HG03432 (cell line): Measurements from ENCODE around the gene NUP133.
"Not testable (repeated sequence)": the region's sequence is repeated elsewhere in the genome, so short reads cannot be mapped to it uniquely, and the experiment has no call there.

Source experiments
- ATAC-seq: cut with Tn5 transposase; IDR thresholded peaks from one replicate; pipeline ENCODE4 v1.9.1; 2021; ENCODE audit warnings: mild to moderate bottlenecking, moderate library complexity; ENCODE audit not compliant: unreplicated experiment

Gene NUP133

DNA sequence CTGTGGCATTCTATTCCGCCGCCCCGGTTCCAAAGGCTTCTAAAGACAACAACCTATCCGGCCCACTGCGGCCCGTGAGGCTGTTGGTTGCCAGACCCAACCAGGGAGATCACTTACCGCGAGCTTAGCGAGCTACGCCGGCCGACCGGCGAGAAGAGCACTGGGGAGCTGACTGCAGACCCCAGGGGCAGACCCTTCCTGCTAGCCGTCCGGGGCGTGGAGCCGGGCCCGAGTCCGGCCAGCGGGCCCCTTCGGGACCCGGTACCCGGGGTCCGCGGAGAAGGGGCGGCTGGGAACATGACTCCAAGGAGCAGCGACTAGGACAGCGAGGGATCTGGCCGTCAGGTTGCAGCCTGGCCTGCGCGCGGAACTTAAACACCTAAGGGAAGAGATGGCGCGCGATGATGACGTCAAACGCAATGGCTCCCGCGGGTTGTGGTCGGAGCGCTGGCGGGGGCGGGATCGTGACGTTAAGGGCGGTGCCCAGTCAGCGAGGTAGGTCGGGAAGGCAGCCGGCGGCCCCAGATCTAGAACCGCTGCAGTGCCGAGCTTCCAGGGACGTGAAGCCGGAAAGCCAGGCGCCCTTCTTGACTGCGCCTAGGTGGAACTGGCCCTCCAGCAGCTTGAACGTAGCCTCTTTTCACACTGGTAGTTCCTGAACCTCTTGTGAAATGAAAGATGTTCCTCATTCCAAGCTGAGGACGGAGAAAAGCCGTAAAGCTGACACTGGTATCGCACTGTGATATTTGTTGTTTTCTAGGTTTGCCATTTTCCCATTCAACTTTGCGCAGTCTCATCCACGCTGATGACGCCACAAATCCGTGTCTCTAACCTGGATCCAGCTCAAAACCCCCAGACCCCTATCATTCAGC, at the start of gene NUP133:
Gene NUP133, minus strand, starts transcription at position 391 of the 872 bp plus-strand sequence. Its CDS starts 92 bp downstream, at position 299.
- ATAC-seq = peak; percentile 96

DNA sequence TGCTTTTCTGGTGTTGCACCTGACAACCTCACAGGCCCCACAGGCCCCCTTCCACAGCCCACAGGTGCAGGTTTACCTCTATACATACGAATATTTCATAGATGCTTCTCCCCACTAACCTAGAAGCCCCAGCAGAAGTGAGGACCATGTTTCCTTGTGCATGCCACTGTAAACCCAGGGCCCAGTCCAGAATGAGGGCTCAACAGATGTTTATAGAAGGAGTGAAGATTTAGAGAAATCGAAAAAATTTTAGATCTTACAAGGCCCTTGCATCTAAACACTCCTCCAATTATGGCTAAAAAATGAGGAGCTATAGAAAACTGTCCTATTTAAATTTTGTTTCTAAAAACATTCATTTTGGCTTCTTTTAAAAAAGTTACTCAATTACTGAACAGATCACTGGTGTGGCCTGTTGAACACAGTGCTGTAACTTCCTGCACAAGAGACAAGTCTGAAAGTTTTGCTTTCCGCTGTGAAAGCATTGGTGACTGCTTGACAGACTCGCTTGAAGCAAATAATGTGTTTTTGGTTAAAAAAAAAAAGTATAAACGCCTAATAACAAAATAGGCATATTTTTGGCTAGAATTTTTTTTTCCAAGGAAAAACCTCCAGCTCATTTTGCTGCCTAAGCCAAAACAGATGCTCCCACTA, 49.2 kb upstream of the NUP133 start:
- ATAC-seq = no peak

DNA sequence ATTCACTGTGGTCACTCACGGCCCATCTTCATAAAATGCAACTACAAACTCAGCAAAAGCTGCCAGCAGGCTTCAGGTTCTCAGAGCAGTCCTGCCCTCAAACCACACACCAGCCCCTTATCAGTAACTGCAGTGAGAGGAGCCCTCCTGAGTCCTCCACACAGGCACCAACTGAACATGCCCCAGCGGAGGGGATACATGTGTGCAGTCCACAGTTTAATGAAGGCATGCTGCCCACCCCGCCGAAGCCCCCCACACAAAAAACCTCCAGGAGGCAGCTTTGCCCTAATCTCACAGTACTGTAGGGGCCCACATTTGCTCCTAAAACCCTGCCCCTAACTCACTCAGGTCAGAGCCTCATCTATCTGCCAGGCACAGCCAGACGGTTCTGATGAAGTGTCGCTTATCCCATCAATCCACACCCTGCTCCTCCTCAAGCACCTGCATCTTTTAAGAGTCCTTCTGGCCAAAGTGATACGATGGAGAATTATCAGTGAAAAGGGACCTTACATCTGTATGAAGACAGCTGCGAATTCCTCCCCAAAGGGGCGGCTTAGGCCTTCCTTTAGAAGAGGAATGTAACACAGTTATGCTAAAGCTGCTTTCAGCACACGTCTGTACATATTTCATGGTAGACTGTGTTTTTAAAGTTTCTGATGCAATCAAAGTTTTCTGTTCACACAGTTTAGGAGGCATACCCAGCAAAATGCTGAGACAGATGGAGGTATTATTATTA, 46.9 kb upstream of the NUP133 start:
- ATAC-seq = no peak

DNA sequence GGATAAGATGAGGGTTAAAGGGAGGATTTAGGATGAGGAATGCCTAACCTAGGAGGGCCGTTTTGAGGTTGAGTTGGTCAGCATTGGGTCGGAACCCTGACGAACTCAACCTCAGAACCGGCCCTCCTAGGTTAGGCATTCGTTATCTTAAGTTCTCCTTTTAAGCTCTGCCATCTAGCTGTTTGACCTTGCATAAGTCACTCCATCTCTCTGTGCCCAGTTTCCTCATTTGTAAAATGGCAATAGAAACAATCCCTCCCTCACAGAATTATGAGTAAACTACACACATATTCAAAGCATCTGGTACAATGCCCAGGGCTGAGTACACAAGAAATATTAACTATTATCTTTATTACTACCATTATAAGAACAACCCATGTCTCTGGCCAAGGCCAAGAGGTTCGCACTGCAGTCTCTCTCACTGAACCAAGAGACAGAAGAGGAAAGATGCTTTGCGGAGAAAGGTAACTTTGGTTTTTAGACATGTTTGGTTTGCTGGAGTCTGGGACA, 45.5 kb upstream of the NUP133 start:
- no peak for ATAC-seq

DNA sequence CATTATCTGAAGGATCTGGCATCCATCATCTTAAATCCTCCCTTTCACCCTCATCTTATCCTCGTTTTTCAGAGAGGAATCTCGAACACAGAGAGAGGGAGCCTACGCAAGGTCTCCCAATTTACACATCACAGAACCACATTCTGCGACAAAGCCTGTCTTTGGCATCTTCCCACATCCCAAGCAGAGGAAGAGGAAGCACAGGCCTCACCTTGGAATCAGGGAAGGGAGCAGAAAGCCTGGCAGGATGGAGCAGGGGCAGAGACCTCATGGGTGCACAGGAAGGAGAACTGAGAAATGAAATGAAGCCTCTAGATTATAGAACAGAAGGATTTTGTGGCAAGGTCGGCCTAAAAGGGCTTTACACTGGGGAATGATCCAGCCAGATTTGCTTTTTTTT, 44.6 kb upstream of the NUP133 start:
- ATAC-seq = no peak

DNA sequence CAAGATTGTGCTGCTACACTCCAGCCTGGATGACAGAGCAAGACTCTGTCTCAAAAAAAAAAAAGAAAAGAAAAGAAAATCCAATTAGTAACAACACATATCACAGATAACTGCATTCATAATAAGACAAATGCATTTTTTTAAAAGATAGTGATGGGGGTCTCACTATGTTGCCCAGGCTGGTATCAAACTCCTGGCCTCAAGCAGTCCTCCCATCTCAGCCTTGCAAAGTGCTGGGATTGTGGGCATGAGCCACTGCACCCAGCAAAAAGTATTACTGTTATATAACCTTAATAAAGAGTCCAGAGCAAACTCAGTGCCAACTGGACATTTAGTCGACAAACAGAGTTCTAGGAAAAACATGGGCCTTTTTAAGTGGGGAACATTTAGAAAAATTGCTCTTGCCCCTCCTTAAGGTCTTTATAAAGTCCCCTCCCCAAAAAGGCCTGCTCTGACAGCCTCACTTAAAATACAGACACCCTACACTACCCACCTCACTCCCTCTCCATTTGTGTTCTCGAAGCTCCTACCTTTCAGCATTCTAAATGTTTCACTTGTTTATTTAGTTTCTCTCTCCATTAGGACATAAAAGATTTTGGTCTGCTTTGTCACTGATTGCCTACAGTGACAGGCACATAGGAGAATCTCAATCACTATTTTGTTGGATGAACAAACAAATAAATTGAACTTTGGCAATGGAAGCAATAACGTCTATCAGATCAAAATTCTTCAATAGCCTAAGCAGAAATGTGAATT, 42.8 kb upstream of the NUP133 start:
- ATAC-seq = no peak

DNA sequence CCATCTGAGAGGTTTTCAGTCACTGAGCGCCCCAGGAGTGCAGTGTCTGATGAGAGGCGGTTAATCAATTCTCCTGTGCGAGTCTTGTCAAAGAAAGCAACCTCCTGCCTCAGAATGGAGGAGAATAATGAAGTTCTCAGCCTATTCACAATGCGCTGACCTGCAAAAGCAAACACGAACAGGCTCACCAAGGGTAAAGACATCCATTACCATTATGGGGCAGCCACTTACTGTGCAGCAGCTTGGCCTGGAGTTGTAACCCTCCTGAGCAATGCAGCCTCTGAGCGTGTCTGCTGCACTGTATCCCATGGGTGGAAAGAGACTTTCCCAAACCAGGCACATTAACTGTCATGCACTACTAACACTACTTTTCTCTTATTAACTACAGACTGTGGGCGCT, 39.4 kb upstream of the NUP133 start:
- no peak for ATAC-seq

DNA sequence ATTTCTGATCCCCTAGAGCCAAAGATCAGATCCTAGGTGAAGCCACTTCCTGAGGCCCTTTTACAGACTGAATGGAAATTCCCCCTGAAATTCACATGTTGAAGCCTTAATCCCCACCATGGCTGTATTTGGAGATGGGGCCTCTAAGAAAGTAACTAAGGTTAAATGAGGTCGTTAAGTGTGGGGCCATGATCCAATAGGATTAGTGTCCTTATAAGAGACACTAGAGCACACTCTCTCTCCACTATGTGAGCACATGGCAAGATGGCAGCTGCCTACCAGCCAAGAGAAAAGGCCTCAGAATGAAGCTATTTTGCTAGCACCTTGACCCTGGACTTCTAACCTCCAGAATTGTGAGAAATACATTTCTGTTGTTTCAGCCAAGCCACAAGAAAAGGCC, 36.4 kb upstream of the NUP133 start:
- no peak for ATAC-seq

DNA sequence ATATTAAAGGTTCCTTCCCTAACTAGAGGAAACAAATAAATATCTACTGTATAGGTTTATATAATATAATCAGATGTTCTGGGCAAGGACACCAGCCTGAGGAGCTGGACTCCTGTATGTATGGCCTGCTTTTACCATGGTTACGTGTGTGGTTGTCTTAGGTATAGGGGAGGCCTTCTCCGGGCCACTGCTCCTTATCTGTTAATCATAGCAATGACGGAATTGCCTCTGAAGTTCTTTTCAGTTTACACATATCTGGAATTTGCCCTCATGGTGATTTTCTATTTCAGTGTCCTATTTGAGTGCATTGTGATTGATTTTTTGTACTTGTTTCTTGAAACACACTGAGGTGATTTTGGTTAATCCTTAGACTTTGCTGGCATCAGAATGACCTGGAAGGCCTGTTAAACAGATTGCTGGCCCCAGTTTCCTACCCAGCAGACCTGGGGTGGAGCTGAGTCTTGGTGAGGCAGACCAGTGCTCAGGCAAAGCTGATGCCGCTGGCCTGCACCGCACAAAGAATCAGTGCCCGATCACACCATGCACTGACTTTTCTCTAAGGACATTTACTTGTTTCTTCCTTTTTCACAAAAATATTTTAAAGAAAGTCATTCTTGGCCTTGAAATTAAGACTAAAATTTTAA, 31.8 kb upstream of the NUP133 start:
- no peak for ATAC-seq

DNA sequence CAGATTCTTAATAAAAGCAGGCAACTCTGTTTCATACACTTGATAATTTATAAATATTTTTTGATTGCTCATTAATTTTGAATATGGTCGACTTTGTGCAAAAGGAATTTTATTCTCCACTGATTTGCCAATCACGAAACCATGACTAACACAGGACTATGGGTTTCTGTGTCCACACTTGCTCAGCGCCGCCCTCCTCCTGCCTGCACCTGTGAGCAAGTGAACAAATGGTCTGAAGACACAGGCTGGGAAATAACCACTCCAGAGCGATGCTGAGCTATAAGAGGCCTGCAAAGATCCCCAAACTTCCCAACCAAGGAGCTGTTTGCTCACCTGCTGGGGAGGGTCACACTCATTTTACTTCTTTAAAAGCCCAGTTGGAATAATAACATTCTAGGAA, 30.8 kb upstream of the NUP133 start:
- ATAC-seq = no peak

DNA sequence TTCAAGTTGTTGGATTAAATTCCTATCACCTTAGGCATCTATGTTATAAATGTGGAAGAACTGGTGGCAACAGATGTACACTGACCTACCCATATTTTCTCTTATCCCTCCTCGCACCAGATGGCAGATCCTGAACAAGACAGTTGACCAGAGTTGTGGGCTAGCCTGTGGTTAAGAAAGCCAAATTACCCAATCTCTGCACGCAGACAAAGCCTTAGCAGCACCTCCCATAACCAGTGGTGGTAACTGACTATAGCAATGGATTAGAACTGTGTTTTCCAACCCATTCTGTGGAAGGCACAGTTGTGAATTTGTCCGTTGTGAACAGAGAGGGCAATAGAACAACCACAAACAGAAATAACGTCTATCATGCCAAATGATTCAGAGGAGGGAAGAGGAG, 29.8 kb upstream of the NUP133 start:
- ATAC-seq = no peak

DNA sequence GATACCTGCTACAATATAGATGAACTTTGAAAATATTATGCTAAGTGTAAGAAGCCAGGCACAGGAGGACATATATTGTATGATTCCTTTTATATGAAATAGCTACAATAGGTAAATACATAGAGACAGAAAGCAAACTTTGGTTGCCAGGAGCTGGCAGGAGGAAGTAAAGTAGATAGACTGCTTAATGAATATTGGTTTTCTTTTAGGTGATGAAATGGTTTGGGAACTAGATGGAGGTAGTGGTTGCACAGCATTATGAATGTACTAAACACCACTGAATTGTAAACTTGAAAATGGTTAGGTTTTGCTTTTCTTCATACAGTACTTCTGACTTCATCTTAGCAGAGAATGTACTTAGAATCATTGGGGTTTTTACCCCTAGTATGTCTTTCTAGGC, 28.8 kb upstream of the NUP133 start:
- ATAC-seq = no peak

DNA sequence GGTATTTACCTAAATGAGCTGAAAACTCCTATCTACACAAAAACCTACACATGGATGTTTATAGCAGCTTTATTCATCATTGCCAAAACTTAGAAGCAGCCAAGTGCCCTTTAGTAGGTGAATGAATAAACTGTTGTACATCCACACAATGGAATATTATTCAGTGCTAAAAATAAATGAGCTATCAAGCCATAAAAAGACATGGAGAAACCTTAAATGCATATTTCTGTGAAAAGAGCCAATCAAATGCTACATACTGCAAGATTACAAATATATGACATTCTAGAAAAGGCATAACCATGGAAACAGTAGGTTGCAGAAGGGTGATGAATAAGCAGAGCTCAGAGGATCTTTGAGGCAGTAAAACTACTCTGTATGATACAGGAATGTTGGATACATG, 27.1 kb upstream of the NUP133 start:
- no peak for ATAC-seq

DNA sequence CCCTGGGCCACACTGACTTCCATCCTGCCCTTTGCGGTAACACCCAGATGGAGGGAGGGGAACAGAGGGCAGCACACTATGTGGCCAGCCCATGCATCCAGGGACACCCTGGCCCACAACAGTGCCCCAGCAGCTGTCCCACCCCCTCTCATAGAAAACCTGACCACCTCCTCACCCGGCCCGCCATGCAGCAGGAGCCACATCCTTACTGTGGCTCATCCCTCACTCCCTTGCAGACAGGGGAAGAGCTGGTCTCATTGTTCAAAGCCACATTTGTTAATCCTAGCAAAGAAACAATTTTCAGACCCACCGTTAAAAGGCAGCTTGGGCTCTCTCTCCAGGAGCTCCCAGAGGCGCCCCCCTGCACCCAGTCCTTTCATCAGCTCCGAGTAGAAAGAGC, 23.2 kb upstream of the NUP133 start:
- no peak for ATAC-seq

DNA sequence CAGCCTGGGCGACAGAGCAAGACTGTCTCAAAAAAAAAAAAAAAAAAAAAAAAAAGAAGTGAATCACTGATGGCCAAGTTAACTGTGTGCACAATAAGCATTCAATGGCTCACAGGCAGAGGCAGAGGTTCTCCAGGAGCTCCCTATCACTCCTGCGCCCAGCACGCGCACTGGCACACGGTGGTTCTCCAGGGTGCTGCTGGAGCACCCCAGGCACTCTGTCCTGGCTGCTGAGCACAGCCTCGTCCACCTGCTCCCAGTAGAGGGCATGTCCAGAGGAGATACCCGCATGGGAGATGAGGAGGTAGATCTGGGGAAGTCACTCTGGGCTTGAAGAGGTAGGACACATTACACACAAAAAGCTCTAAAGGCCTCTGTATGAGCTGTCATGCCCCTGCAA, 21.5 kb upstream of the NUP133 start:
- ATAC-seq = no peak

DNA sequence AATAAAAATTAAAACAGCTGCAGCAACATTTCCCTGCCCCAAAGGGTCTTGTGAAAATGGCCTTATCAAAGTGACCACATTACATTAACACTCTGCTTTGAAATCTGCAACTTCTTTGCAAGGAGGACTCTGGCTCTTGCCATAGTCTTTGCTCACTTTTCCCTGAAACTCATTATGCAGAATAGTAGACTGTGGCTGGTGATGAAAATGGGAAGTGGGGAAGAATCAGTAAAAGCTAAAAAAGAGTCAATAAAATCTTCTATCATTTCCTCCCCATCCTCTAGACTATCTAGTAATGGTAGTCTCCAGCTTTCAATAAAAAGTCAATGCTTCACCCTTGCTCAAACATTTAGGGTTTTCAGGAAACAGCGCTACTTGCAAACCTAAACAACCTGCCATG, 18.6 kb upstream of the NUP133 start:
- ATAC-seq = no peak

DNA sequence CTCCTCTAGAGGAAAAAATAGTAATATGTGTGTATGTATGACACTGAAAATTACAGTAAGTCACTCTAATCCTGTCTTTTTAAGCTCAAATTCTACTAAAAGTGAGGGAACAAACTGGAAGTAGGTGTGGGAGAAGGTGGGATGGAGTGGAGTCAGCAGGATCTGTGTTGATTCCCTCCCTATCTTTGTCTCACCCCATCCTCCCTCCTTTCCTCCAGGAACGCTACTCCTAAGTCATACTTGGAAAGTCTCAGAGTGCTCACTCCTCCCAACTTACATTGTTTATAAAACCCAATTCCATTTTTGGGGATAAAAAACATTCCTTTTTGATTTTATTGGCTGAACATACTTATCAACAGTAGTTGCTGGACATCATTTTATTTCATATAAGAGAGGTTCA, 14.9 kb upstream of the NUP133 start:
- no peak for ATAC-seq

DNA sequence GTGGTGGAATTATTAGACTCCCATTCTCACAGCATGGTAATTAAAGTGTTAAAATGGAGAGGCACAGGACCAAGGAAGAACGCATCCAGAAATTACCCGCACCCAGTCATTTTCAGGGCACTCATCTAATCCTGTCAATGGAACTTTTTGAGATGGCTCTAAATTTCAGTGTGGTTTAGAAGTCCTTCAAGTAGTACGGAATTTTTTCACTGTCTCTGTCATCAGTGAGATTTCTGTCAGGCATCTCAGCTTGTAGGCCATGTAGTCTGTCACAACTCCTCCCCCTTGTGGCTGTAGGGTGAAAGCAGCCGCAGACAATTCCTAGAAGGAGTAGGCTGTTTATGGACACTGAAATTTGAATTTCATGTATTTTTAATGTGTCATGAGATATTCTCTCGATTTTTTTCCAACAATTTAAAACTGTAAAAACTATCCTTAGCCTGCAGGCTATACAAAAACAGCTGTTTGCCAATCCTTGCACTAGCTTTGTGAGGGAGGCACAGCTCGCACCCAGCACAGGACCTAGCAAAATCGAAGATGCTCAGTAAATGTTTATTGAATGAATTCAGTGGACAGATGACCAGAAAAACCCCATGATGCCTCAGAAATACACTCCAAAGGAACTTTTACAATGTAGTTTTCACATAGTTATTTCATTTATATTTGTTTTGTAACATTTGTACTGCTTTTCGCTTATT, 6.6 kb upstream of the NUP133 start:
- no peak for ATAC-seq

DNA sequence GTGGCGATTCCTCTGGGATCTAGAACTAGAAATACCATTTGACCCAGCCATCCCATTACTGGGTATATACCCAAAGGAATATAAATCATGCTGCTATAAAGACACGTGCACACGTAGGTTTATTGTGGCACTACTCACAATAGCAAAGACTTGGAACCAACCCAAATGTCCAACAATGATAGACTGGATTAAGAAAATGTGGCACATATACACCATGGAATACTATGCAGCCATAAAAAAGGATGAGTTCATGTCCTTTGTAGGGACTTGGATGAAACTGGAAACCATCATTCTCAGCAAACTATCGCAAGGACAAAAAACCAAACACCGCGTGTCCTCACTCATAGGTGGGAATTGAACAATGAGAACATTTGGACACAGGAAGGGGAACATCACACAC, 3.5 kb upstream of the NUP133 start:
- ATAC-seq = not testable (repeated sequence)

DNA sequence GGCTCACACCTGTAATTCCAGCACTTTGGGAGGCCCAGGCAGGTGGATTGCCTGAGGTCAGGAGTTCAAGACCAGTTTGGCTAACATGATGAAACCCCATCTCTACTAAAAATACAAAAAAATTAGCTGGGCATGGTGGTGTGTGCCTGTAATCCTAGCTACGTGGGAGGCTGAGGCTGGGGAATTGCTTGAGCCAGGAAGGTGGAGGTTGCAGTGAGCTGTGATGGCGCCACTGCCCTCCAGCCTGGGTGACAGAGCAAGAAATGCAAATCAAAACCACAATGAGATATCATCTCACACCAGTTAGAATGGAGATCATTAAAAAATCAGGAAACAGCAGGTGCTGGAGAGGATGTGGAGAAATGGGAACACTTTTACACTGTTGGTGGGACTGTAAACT, 3.1 kb upstream of the NUP133 start:
- not testable (repeated sequence) for ATAC-seq
